ENCODE data around the gene FAM180A. TPM values are rescaled to one million over a fixed set of nuclear protein-coding genes. Genes with fewer than 3 reads are reported as not detected.

Gene FAM180A
- polyA plus RNA-seq, 1 of the 3 experiments (the other 2 are of a cell fraction): 0.08 TPM

GRCh38 chr7:135715673-135716072, 32.9 kb downstream of the FAM180A start:
- Histone ChIP-seq H2AFZ (ENCODE audit: low read depth) (no peak overlapping the region), H3K9me3 (no peaks in the 10 kb centered on the region), H3K4me3 (ENCODE audit: low read depth in 2 of 2, low read length in 1 of 2) (no peak overlapping the region), H3F3A (replicated peaks; ENCODE audit: insufficient read depth) (peaks cover 36% of the 10 kb centered on the region), H3K9me2 (no peaks in the 10 kb centered on the region), H3K27me3 (ENCODE audit: insufficient read depth) (no peaks in the 10 kb centered on the region), H3K9ac (no peak overlapping the region), H3K79me2 (ENCODE audit: insufficient read depth) (no peaks in the 10 kb centered on the region), H4K20me1 (ENCODE audit: insufficient read depth) (no peaks in the 10 kb centered on the region), H3K4me2 (no peak overlapping the region), H3K4me1 (ENCODE audit: control insufficient read depth in 1 of 2, insufficient read depth in 2 of 2, low read depth in 1 of 2, low read length in 1 of 2) (peaks cover 38 to 53% of the 10 kb centered on the region in 2 experiments), H3K36me3 (replicated peaks in 1 of 2; ENCODE audit: control insufficient read depth in 1 of 2, insufficient read depth in 2 of 2, low read length in 1 of 2) (no peaks in the 10 kb centered on the region), H3K27ac (ENCODE audit: low read depth in 2 of 2, low read length in 1 of 2) (peak overlapping the region; percentile 4 to 80; a peak in 3 of 4 replicates)
- TF ChIP-seq NRF1 (IDR thresholded peaks at IDR 0.05; ENCODE audit: low read depth, low read length) (no peak), MXI1 (IDR thresholded peaks at IDR 0.05; ENCODE audit: low read depth, low read length) (no peak), JUND (IDR thresholded peaks at IDR 0.05) (no peak), GABPA (IDR thresholded peaks at IDR 0.05; ENCODE audit: low read depth) (no peak), CTCF (IDR thresholded peaks at IDR 0.05) (no peak), TCF12 (IDR thresholded peaks at IDR 0.05) (no peak), TEAD4 (IDR thresholded peaks at IDR 0.05; ENCODE audit: borderline replicate concordance, insufficient read depth) (no peak), RAD21 (IDR thresholded peaks at IDR 0.05; ENCODE audit: low read length) (no peak), NFIC (IDR thresholded peaks at IDR 0.05; ENCODE audit: borderline replicate concordance) (no peak), TAF1 (IDR thresholded peaks at IDR 0.05; ENCODE audit: borderline replicate concordance, low read depth, low read length) (no peak), RCOR1 (IDR thresholded peaks at IDR 0.05; ENCODE audit: low read length) (no peak), ELF1 (IDR thresholded peaks at IDR 0.05) (no peak), FOXJ3 (CRISPR knock-in tag; IDR thresholded peaks at IDR 0.05) (no peak), SMC3 (IDR thresholded peaks at IDR 0.05; ENCODE audit: low read depth, low read length) (no peak), PBX3 (IDR thresholded peaks at IDR 0.05) (no peak), MAX (IDR thresholded peaks at IDR 0.05; ENCODE audit: low read depth) (no peak), CHD2 (IDR thresholded peaks at IDR 0.05; ENCODE audit: low read length, partially characterized antibody) (no peak), POLR2AphosphoS5 (IDR thresholded peaks at IDR 0.05; ENCODE audit: low read depth, low read length) (no peak)
- TF ChIP-seq, protein P1, sequence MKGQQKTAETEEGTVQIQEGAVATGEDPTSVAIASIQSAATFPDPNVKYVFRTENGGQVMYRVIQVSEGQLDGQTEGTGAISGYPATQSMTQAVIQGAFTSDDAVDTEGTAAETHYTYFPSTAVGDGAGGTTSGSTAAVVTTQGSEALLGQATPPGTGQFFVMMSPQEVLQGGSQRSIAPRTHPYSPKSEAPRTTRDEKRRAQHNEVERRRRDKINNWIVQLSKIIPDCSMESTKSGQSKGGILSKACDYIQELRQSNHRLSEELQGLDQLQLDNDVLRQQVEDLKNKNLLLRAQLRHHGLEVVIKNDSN (IDR thresholded peaks at IDR 0.05; ENCODE audit: borderline replicate concordance, low read depth): no peak
- TF ChIP-seq, protein P2, sequence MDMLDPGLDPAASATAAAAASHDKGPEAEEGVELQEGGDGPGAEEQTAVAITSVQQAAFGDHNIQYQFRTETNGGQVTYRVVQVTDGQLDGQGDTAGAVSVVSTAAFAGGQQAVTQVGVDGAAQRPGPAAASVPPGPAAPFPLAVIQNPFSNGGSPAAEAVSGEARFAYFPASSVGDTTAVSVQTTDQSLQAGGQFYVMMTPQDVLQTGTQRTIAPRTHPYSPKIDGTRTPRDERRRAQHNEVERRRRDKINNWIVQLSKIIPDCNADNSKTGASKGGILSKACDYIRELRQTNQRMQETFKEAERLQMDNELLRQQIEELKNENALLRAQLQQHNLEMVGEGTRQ (IDR thresholded peaks at IDR 0.05; ENCODE audit: borderline replicate concordance, low read depth, low read length): no peak
- DNase-seq: no peak
- WGBS (ENCODE audit: low lambda C conversion rate): 82% methylated on average over 1 of the region's 1 CpG
- CTCF ChIA-PET: interaction anchor here (11.2 kb wide), 1 partner anchor 42 kb away, joined by 153 read pairs; no protein-coding TSS in a partner anchor
- POLR2A ChIA-PET: no interaction called here
